ENCODE measurements around the gene PTPRN.

Gene PTPRN

DNA sequence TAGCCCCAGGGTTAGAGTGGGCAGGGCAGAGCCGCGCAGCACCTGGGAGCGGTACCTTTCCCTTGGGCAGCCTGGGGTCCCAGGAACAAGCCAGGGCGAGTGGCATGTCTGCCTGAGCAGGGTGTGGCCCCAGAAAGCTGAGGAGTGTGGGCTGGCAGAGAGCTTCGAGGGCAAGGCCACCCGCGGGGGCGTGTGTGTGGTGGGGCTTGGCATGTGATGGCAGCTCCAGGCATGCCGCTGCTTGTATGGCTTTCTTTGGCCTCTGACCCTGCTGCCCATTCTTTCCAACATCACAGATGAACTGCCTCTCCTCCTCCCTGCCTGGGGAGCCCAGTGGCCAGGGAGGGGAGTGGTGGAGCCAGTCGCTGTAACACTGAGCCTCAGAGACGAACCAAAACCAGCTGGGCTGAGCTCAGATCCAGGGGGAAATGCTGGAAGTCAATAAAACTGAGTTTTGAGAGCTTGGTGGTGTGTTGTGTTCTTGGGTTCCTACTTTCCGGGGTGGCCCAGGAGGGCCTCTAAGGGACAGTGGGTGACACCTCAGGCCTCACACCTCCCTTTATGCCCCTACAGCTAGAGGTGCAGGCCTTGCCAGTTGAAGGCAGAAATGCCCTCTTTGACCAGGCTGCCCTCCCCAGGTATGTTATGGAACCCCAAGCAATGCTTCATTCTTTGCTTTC, 22.6 kb downstream of the PTPRN start:
- DNase-seq, result no peak

DNA sequence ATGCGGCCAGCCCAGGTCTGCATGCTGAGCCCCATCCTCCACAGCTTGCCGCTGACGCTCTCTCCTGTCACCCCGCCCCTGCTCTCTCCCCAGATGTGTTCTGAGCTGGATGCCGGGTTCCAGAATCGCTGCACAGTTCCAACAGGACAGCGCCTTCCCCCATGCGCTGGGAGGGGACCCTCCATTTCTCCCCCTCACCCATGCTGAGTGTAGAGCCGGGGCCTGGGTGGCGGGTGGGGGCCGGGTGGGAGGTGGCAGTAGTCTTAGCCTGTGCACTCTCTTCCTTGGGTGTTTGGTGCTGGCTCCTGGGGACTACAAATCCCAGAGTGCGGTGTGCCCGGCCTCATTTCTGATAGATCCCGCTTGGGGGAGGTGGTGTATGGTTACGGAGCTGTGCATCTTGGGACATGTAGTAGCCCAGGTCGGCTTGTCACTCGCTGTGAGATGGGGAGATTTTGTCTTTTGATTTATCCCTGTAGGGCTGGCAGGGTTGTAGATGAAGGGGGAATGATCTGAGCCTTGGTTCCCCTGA, 23.2 kb downstream of the PTPRN start:
- DNase-seq, result no peak

DNA sequence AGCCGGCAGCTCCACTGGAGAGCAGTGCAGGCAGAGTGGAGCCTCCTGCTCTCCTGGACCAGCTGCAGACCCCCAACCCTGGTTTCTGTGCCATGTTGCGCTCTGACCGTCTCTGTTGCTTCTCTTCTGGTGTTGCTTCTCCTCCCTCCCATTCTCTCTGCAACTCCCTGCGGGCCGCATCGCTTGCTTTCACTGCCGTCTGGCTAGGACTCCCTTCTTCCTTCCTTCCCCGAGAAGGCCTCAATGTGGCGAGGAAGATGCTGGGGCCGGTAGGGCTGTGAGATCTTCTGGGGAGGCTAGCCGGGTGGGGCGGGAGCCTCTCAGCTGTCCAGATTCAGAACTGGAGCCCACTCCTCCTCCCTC, 23.8 kb downstream of the PTPRN start:
- DNase-seq, result no peak

DNA sequence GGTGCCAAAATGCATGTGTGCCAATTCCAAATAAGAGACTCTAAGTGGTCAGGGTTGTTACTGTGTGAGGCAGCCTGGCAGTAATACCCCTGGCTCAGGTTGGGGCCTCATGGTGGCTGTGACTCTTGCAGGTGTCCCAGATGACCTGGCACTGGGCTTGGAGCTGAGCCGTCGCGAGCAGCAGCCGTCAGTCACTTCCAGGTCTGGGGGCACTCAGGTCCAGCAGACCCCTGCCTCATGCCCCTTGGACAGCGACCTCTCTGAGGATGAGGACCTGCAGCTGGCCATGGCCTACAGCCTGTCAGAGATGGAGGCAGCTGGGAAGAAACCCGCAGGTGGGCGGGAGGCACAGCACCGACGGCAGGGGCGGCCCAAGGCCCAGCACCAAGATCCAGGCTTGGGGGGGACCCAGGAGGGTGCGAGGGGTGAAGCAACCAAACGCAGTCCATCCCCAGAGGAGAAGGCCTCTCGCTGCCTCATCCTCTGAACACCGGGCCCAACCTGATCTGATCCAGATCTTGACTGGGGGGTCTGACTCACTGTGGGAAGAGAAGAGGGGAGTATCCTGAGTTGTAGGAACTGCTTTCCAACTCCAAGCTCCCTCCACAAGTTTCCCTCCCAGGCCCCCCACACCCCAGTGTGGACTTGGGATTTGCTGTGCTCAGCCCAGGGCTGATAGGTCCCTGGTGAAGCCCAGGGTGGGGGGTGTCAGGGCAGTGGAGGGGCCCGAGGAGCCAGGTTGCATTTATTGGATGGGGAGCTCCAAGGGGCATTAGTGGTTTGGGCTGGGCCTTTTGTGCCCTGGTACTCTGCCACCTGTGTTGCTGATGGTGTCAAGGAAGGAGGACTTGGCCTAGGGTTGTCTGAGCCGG, 24.5 kb downstream of the PTPRN start:
- DNase-seq, result no peak

DNA sequence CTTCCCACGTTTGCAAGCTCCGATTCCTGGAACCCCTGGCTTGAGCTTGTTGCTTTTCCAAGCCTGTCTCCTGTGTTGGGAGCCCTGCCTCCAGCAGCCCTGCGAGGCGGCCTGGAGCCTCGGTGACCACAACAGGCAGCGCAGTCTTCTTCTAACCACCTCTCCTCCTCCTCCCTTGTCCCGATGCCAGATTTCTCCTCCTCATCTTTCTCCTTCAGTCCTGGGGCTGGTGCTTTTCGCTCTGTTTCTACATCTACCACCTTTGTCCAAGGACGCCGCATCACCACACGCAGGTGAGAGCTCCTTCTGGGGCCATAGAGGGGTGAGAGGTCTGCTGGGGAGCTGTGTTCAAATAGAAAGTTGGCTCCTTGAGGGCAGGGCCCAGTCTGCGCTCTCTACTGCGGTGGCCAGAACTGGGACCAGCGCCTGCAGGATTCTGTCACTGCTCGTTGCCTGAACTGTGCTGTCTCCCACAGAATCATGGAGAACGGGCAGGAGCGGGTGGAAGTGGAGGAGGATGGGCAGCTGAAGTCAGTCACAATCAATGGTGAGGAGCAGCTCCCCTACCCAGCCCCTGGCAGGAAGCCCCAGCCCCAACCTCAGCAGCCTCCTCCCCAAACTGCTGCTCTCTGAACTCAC, 26.1 kb downstream of the PTPRN start:
- DNase-seq, result no peak

DNA sequence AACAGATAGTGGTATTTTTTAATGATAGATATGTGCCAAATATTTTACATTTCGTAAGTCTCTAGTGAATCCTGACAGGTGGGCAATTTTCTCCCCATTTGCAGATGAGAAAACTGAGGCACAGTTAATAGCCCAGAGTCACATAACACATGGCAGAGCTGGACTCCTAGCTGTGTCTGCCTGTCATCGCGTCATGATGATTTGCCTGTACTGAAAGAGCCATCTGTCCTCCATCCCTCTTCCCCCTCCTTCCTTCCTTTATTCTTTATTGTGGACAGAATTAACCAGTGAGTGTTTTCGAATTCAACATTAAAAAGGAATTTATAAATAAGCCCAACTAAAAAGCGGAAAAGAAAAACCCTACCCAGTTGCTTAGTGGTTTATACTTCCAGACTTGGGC, 26.8 kb downstream of the PTPRN start:
- no peak for DNase-seq

DNA sequence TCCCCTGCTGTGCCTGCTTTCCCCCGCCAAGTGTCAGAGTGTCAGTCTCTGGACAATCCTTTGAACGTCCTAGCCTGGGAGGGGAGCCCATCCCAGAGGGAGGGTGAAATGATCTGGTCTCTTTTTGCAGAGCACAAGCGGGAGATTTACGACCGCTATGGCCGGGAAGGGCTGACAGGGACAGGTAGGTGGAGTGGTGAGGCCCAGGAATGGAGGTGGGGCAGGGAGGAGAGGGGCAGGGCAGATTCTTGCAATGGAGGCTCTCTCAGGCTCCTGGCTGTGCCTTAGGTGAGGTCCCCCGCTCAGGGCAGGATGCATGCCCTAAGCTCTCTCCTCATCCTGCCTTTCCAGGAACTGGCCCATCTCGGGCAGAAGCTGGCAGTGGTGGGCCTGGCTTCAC, 27.6 kb downstream of the PTPRN start:
- DNase-seq, result no peak

DNA sequence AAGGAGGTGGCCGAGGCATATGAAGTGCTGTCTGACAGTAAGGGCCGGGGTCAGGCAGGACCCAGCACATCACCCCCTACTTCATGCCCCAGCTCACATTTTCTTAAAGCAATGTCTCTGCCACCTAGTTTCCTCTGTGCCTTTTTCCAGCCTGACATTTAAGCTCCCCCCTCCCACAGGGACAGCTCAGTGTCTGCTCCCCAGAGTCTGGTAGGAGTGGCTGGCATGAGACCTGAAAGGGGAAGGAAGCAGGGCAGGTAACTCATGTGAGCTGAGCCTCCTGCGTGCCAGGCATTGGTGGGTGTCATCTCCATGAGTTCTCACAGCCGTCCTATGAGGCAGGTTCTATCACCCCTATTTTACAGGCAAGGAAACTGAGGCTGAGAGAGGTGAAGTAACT, 28.6 kb downstream of the PTPRN start:
- no peak for DNase-seq

DNA sequence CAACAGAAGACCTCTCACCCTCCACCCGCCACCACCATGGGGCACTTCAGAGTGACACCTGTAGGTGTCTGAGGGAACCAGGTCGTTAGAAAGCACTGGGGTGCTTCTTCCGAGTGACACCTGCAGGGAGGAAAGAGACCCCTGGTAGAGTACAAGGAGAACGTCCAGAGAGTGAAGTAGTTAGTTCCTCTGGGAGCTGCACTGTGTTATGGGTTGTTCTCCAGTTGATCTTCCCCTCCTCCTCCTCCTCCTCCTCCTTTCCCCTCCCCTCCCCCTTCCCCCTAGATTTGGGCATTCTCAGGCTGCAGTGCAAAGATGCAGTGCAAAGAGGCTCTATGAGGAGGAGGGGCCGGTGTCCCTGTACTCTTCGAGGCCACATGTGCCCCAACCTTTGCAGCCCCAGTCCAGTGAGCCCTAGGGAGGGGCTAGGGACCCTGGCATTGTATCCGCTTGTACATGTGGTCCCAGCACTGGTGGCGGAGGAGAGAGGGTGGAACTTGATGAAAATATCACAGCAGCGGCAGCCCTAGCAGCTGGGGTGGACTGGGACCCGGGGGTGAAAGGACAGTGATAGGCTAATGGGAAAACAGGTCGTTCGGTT, 29.2 kb downstream of the PTPRN start:
- no peak for DNase-seq

DNA sequence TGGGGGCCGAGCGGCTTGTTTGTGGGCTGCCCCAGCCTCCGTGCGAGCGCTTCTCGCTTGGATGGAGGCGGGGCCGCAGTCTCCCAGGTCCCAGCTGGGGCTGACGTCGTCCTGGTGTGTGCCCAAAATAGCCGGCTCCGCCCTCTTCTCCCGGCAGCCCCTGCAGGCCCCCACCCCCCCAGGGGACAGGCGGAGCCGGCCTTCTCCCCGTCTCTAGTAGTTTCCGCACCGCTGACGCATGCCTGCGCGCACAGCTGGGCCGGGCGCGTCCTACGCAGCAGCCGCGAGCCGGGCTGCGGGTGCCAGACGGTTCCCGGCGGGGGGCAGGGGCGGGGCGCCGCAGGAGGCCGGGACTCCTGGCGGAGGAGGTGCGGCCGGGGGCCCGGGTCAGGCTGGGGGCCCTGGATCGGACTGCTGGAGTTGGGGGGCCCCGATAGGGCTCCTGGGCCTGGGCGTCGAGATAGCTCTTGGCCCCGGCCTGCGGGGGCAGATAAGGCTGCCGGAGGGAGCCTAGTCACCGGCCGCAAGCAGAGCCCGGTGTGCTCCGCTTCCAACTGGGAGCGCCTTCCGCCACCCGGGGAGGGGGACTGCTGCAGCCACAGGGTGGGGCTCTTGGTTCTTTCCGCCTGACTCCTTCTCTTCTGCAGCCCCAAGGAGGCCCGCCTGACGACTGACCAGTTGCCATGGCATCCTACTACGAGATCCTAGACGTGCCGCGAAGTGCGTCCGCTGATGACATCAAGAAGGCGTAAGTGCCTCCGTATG, 29.9 kb downstream of the PTPRN start, which contains the start of gene DNAJB2:
Gene DNAJB2 (plus strand): TSS at position 216 of the 765 bp plus-strand sequence. CDS start 468 bp downstream, at position 684.
- peak; percentile 100 for DNase-seq

DNA sequence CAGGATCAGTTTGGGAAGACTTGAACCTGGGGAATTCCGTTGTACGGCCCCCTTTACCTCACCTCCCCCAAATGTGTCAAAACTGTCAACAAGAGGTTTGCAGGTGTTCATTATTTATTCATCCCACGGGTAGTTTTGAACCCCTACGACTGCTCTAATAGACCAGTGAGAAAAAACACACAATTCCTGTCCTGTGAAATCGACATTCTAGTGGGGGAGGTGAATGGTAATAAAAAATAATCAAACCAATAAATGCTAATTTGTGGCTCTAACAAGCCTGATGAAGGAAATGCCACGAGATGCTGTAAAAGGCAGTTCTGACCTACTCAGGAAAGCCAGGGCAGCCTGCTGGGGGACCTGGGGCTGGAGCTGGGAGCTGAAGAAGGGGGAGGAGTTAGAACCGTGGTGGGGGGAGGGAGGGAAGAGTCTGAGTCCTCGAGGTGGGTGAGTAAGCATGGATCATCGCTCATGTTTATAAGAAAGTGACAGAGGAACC, 30.5 kb downstream of the PTPRN start:
- DNase-seq, result no peak

DNA sequence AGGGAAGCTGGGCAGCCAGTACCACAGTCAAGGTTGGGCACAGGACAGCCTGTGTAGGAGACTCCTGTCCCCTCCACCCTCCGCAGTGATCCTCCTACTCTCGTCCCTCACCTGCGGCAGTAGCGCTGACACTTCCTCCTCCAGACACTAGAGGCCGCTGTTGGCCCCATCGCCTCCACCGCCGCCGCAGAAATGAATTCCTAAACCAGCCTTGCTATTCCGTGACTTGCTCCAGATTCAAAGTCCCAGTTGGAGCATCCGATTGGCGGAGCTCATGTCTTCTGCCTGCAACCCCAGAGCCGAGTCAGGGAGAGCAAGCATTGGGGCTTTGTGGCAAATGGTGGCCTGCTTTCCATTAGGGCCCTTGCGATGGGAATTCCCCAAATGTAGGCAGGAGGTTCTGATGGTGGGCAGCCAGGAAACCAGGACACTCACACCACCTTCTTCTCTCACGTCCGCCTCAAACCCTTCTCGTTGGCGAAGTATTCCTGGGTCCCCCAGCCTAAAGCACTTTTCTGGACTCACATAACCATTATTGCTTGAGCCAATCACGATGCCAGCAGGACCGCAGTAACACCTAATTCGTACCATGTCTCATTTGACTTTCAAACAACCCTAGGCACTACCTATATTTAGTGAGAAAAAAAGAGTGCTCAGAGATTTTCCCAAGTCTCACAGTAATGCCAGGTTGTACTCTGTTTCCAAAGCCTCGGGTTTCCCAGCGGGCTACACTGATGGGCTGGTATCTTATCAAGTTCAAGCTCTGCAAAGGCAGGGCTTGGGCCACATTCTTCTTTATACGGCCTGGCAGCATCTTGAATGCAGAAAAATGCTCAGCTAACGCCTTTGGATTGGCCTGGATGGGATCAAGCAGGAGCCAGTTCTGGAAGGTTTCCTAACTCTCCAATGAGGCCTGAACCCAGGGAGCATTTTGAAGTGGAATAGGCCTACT, 31.2 kb downstream of the PTPRN start:
- peak; percentile 63 for DNase-seq

DNA sequence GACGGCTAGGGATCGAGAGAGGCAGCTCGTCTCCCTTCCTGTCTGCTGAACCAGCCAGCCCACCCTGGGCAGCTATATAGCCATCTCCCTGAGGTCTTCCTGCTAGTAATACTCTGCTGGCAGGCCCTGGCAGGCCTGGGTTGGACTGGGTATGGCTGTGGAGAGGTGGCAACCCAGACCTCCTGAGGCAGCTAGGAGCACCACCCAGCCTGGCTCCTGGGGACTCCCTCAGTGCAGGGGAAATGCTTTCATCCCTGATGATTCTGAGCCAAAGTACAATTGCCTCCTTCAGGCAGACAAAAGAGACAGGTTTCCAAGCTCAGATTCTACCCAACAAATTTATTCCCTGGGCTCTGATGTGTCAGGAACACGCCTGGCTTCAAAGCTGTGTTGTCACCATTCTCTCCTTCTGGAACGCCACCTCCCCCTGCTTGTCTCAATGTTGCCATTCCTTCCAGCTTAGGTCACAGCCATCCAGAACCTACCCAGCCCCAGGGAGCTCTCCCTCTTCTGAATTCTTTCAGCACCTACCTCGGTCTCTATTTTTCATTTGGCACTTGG, 34.8 kb downstream of the PTPRN start:
- no peak for DNase-seq

DNA sequence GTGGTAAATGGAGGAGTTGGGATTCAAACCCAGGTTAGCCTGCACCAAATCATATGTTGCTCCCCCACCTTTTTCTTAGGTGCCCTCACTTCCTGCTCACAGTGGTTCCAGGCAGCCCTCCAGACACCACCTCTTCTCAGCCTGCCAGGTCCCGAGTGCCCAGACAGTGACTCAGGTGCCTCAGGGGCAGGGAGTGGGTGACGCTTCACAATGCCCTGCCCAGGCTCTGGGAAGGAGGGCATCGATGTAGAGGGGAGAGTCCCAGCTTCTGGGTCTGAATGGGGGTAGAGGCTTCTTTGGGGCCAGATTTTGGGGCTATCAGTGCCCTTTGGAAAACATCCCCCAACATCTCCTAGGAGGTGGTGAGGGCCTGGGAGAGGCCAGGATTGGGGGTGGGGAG, 35.3 kb downstream of the PTPRN start:
- DNase-seq, result no peak

DNA sequence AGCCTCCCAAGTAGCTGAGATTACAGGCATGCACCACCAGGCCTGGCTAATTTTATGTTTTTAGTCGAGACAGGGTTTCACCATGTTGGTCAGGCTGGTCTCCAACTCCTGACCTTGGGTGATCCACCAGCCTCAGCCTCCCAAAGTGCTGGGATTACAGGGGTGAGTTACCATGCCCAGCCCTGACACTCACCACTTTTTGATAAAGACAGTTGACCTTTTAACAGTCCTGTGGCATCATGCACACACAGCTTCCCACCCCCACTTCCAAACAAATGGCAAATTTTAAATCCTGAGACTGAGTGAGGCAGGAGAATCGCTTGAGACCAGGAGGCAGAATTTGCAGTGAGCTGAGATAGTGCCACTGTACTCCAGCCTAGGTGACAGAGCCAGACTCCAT, 36.2 kb downstream of the PTPRN start:
- no peak for DNase-seq

DNA sequence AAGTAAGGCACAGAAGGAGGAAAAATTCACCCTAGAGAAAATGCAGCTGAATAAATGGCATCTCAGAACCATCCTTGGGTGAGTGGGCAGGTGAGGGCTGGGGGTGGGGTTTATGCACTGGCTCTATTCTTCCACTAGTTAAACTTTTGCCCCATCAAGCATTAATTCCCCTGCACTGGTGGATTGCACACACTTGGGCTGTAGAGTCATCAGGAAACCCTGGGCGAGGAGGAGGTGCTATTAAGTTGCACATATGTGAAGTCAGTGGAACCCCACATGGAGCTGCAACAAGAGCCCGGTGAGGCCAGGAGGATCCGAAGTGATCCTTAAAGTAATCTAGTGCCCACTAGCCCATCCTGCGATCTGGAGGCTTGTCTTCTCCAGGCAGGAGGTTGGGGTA, 36.8 kb downstream of the PTPRN start:
- DNase-seq, result no peak

DNA sequence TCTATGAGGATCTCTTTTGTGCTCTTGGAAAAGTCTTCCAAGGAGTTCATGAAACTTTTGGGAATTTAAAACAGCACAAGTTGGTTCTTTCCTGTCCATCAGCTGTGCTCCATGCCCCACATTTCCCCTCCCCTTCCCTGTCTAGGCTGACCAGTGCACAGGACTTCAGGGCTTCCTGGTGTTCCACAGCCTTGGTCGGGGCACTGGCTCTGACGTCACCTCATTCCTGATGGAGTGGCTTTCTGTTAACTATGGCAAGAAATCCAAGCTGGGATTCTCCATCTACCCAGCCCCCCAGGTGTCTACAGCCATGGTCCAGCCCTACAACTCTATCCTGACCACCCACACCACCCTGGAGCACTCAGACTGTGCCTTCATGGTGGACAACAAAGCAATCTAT, 38.2 kb downstream of the PTPRN start:
- no peak for DNase-seq

DNA sequence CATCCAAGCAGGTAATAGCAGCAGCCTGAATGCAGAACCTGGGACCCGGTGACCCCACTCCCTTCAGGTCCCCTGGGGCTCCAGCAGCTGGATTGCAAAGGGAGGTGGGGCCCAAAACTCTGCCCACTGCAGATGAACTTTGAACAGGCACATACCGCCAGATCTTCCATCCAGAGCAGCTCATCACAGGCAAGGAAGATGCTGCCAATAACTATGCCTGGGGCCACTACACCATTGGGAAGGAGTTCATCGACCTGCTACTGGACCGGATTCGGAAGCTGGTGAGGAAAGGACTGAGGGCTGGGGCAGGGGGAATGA, 39.2 kb downstream of the PTPRN start:
- DNase-seq, result no peak

DNA sequence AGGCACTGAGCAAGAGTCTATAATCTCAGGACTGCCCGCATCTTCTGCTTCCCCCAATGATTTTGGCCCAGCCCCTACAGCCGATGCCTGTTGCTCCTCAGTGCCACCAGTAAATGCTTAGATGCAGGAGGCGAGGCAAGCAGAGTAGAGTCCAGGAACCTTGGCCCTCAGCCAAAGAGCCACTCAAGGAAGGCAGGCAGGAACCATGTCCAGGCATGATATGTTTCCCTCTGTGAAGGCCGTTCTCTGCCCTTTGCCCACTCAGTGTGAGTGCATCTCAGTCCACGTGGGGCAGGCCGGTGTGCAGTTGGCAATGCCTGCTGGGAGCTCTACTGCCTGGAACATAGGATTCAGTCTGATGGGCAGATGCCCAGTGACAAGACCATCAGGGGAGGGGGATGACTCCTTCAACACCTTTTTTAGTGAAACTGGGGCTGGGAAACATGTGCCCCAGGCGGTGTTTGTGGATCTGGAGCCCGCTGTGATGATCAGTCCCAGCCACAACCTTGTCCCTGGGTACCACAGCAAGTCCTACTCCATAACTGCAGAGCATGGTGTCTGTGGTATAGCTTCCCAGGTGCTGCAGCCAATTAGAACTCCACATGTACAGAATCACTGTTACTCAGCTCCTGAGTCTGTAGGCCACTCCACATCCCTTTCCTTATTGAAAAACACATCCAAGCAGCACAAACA, 39.7 kb downstream of the PTPRN start:
- no peak for DNase-seq

DNA sequence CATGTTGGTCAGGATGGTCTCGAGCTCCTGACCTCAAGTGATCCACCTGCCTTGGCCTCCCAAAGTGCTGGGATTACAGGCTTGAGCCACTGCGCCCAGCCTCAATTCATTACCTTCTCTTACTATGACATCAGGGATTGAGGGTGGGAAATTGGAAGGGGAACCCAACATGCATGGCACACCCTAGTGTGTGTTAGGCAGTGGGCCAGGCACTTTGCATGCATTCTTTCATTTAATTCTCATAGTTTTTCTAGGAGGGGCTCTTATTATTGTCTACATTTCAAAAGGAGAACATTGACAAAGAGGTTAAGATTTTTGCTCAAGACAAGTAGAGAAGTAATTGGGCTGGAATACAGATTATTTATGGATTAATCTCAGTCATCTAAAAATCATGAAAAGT, 40.9 kb downstream of the PTPRN start:
- DNase-seq, result no peak

Data from stimulated activated naive CD4-positive, alpha-beta T cell treated with Interleukin-2 at 50 U/mL for 16 hours (primary cell).